Measurements from ENCODE around the gene KLRG1. TPM values are rescaled to one million over a fixed set of nuclear protein-coding genes. Genes with fewer than 3 reads are reported as not detected.

Gene KLRG1
- total and polyA plus RNA-seq, 2 of the 8 experiments (the other 6 are each of a cell fraction or from before 2014, with no cell fraction given), result 7.9 to 12.8 TPM

GRCh38 chr12:9036227-9036626, 46.9 kb downstream of the KLRG1 start:
- H4K5ac ChIP-seq (ENCODE audit: insufficient read length, low read depth, low read length), result no peak overlapping the region
- H3K4me1 ChIP-seq (replicated peaks in 1 of 4; ENCODE audit: control insufficient read depth in 3 of 4, insufficient read depth in 4 of 4, low read length in 3 of 4), result no peaks in the 10 kb centered on the region
- H4K8ac ChIP-seq (ENCODE audit: extremely low read depth, insufficient read depth, low read length), result no peak overlapping the region
- no peak for FAIRE-seq
- no peak overlapping the region for H3K14ac ChIP-seq (ENCODE audit: insufficient read length)
- DNase-seq (ENCODE audit: low read depth in 1 of 2, low spot score in 2 of 2), result no peak
- POLR2A ChIA-PET (ENCODE audit: partially characterized antibody), result interaction anchor here (1.5 to 2.2 kb wide), 2 partner anchors 87 to 94 kb away, joined by 3 to 7 read pairs; partner anchors contain the start of gene M6PR
- H3K56ac ChIP-seq (replicated peaks; ENCODE audit: insufficient read length, low read depth, low read length), result no peak overlapping the region
- no peak overlapping the region for H2BK12ac ChIP-seq (ENCODE audit: low read depth, low read length)
- no peak overlapping the region for H2AK5ac ChIP-seq (ENCODE audit: low read depth, low read length)
- H3K79me2 ChIP-seq (ENCODE audit: control insufficient read depth in 1 of 2, insufficient read depth in 2 of 2, low read length in 2 of 2), result no peaks in the 10 kb centered on the region
- H2BK120ac ChIP-seq (replicated peaks; ENCODE audit: low read depth, low read length), result no peak overlapping the region
- CTCF ChIA-PET (ENCODE audit: partially characterized antibody), result interaction anchor here (0.7 to 9.7 kb wide), 8 partner anchors 9 to 379 kb away, joined by 3 to 119 read pairs (median 4); partner anchors contain the start of gene M6PR
- no peak overlapping the region for H2BK15ac ChIP-seq (ENCODE audit: low read length)
- no peak overlapping the region for H3K27ac ChIP-seq (ENCODE audit: low read depth, low read length)
- no peaks in the 10 kb centered on the region for H3K23me2 ChIP-seq (ENCODE audit: low read depth, low read length)
- no peak overlapping the region for H2AFZ ChIP-seq (ENCODE audit: low read length)
- no peaks in the 10 kb centered on the region for H4K20me1 ChIP-seq (replicated peaks in 1 of 2; ENCODE audit: control insufficient read depth in 1 of 2, insufficient read depth in 2 of 2, low read length in 2 of 2)
- no peak overlapping the region for H2BK5ac ChIP-seq (ENCODE audit: low read depth, low read length)
- H3K9me3 ChIP-seq (ENCODE audit: insufficient read depth in 2 of 2, low read depth in 1 of 2, low read length in 1 of 2), result no peaks in the 10 kb centered on the region
- H3K79me1 ChIP-seq (ENCODE audit: low read depth, low read length), result no peaks in the 10 kb centered on the region
- H3K23ac ChIP-seq (ENCODE audit: insufficient read length), result no peak overlapping the region
- no peaks in the 10 kb centered on the region for H3K36me3 ChIP-seq (ENCODE audit: control insufficient read depth in 2 of 4, insufficient read depth in 4 of 4, low read length in 3 of 4)
- no peak overlapping the region for H3K4ac ChIP-seq (replicated peaks; ENCODE audit: insufficient read length, low read depth, low read length)
- no peak overlapping the region for H2BK20ac ChIP-seq (ENCODE audit: low read length)
- no peak overlapping the region for H3K18ac ChIP-seq (ENCODE audit: extremely low read depth, low read length)
- no peaks in the 10 kb centered on the region for H3K27me3 ChIP-seq (replicated peaks in 1 of 4; ENCODE audit: control insufficient read depth in 3 of 4, extremely low read depth in 1 of 4, insufficient read depth in 3 of 4, low read length in 3 of 4)
- 87% methylated on average over 6 of the region's 6 CpGs; no CpG with 5 or more reads in 1 of the 2 experiments for WGBS, 2 experiments (ENCODE audit: extremely low coverage in 1 of 2, insufficient coverage in 1 of 2, insufficient read length in 1 of 2, insufficient replicate concordance in 2 of 2, low coverage in 1 of 2, low lambda C conversion rate in 2 of 2, missing lambda C conversion rate in 1 of 2)
- no peak overlapping the region for H3K9ac ChIP-seq (replicated peaks in 1 of 4; ENCODE audit: extremely low read depth in 1 of 4, low read depth in 3 of 4, low read length in 3 of 4)
- no peak overlapping the region for H3K4me3 ChIP-seq (ENCODE audit: extremely low read depth in 1 of 4, insufficient read depth in 2 of 4, low read depth in 3 of 4, low read length in 4 of 4)
- no peak overlapping the region for H4K91ac ChIP-seq (replicated peaks; ENCODE audit: insufficient read length, low read length)
- no peak overlapping the region for H3K4me2 ChIP-seq (ENCODE audit: insufficient read depth in 1 of 2, low read depth in 2 of 2, low read length in 2 of 2)
- TF ChIP-seq SIN3A (conservative IDR thresholded peaks at IDR 0.05 in 1 of 2, IDR thresholded peaks at IDR 0.05 in 1 of 2; ENCODE audit: low read depth in 1 of 2, low read length in 2 of 2), result no peak
- no peak for TF ChIP-seq TEAD4 (IDR thresholded peaks at IDR 0.05; ENCODE audit: low read depth, low read length)
- no peak for TF ChIP-seq SUZ12 (IDR thresholded peaks at IDR 0.05; ENCODE audit: low read length)
- no peak for TF ChIP-seq POLR2AphosphoS5 (IDR thresholded peaks at IDR 0.05; ENCODE audit: low read depth, low read length)
- no peak for TF ChIP-seq RNF2 (IDR thresholded peaks at IDR 0.05; ENCODE audit: borderline replicate concordance, low read depth, low read length, missing control alignments, poor library complexity, severe bottlenecking)
- TF ChIP-seq HDAC6 (IDR thresholded peaks at IDR 0.05; ENCODE audit: low read depth, low read length), result no peak

Measured in H1 (cell line).